Measurements from ENCODE around the gene FHIT. TPM values are rescaled to one million over a fixed set of nuclear protein-coding genes. Genes with fewer than 3 reads are reported as not detected.

Gene FHIT
- total and polyA plus RNA-seq, 4 donors, result 6.9 to 16.5 (median 9.9) TPM

DNA sequence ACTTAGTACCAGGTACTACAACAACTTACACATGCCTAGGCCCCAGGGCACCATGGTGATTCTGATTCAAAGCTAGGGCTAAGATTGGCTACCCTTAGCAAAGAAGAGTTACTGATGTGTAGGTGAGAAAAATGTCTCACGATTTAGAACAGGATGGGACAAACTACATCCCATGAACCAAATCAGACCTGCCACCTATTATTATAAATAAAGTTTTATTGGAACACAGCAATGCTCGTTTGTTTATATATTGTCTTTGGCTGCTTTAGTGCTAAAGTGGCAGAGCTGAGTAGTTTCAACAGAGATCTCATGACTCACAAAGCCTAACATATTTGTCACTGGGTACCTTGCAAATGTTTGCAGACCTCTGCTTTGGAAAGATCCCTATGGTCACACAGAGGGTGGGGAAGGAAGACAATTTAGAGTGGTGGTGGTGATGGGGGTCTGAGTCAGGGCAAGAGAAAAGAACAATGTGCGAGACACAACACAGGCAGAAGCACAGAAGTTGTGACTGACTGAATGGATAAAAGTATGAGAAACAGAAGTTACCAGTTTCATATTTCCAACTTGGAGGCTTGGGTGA lies 1430.8 kb downstream of the FHIT start:
- Histone ChIP-seq H3K27ac (ENCODE audit: low read depth, low read length) (no peak overlapping the region), H3K9me3 (ENCODE audit: control insufficient read depth, insufficient read depth, low read length) (peaks cover 2% of the 10 kb centered on the region), H3K27me3 (ENCODE audit: control insufficient read depth, insufficient read depth, low read length) (no peaks in the 10 kb centered on the region), H3K4me1 (ENCODE audit: control insufficient read depth, insufficient read depth, low read length) (peaks cover 7% of the 10 kb centered on the region), H3K36me3 (ENCODE audit: control insufficient read depth, insufficient read depth, low read length) (no peaks in the 10 kb centered on the region), H3K4me3 (ENCODE audit: low read depth, low read length) (no peak overlapping the region)
- 90% methylated on average over 1 of the region's 3 CpGs for WGBS (ENCODE audit: insufficient coverage)
- DNase-seq (ENCODE audit: low read depth in 4 of 6, low spot score in 6 of 6), result no peak

DNA sequence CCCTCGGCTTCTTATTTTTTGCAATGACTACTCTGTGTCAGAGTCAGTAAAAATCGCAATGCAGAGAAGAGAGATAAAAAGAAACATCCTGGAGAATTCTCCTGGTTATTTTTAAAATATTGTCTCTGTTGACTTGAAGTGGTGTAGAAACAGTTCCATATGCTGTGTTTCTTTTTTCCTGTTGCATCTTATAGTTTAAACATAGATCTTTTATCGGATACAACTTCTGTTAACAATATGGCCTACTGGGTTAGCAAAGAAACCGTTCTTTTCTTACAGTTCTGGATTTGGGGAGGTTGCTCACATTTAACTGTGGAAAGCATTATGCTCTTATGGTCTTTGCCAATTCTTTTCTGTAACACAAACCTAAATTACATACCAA lies 1432.3 kb downstream of the FHIT start:
- peaks cover 2% of the 10 kb centered on the region for H3K9me3 ChIP-seq (ENCODE audit: control insufficient read depth, insufficient read depth, low read length)
- H3K27me3 ChIP-seq (ENCODE audit: control insufficient read depth, insufficient read depth, low read length), result no peaks in the 10 kb centered on the region
- H3K36me3 ChIP-seq (ENCODE audit: control insufficient read depth, insufficient read depth, low read length), result no peaks in the 10 kb centered on the region
- H3K4me1 ChIP-seq (ENCODE audit: control insufficient read depth, insufficient read depth, low read length), result peaks cover 7% of the 10 kb centered on the region
- H3K27ac ChIP-seq (ENCODE audit: low read depth, low read length), result no peak overlapping the region
- no CpG with 5 or more reads among the region's 4 CpGs for WGBS (ENCODE audit: insufficient coverage)
- peak in 1 of 6 donors; percentile 73 for DNase-seq (ENCODE audit: low read depth in 4 of 6, low spot score in 6 of 6)
- H3K4me3 ChIP-seq (ENCODE audit: low read depth, low read length), result no peak overlapping the region

DNA sequence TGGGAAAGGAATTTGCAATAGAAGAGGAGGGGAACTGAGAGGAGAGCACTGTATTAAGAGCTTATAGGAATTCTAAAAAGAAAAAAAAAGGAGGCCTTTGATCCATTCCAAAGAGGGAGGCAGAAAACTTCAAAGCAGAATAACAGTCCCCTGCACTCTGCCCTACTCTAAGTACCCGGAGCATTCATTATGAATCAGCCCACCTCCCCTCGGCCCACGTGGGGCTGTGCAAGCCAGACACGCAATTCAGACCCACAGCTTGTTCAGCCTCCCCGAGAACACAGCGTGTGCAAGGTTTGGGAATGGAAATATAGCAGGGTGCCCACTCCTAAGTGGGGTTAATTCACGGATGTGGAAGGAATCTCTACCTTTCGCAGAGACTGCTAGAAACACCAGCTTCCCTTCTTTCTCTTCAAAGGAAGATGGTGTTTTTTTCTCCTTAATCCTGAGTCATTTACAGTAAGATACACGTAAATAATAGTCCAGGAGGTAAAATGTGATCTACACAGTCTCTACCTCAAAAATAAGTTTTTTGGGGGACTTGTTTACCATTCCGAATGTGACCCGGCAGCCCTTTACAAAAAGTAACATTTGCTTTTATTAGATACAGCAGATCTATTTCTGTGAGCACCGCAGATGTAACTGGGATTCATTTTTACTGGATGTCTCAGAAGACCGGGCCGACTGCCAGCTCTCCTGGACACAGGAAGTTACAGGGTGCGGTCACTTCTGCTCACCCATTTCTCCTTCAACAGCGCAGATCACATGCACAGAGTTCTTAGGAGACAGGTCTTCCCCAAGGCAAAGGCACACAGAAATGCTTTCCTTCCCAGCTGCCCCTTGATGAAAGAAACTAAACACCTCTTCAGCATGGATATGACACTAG lies 1433.0 kb downstream of the FHIT start:
- peak in 2 of 6 donors; percentile 43 to 60 for DNase-seq (ENCODE audit: low read depth in 4 of 6, low spot score in 6 of 6)
- H3K27ac ChIP-seq (ENCODE audit: low read depth, low read length), result no peak overlapping the region
- no peaks in the 10 kb centered on the region for H3K36me3 ChIP-seq (ENCODE audit: control insufficient read depth, insufficient read depth, low read length)
- peaks cover 2% of the 10 kb centered on the region for H3K9me3 ChIP-seq (ENCODE audit: control insufficient read depth, insufficient read depth, low read length)
- no peak overlapping the region for H3K4me3 ChIP-seq (ENCODE audit: low read depth, low read length)
- WGBS (ENCODE audit: insufficient coverage), result 61% methylated on average over 8 of the region's 16 CpGs
- peaks cover 7% of the 10 kb centered on the region for H3K4me1 ChIP-seq (ENCODE audit: control insufficient read depth, insufficient read depth, low read length)
- no peaks in the 10 kb centered on the region for H3K27me3 ChIP-seq (ENCODE audit: control insufficient read depth, insufficient read depth, low read length)

DNA sequence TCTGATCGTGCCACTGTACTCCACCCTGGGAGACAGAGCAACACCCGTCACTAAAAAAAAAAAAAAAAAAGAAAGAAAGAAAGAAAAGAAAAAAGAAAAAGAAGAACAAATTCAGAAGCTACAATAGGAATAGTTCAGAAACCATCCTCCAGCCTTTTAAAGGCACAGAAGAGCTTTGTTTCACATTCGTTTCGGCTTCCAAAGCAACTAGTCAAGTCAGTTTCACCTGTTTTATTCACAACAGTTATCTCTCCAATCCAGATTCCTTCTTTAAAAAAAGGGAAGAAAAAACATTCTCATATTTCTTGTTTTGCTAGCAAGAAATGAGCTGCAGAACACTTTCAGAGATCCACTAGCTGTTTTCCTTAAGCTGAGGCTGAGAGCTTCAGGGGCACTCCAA lies 1433.7 kb downstream of the FHIT start:
- 67% methylated on average over 2 of the region's 4 CpGs for WGBS (ENCODE audit: insufficient coverage)
- Histone ChIP-seq H3K27ac (ENCODE audit: low read depth, low read length) (no peak overlapping the region), H3K4me3 (ENCODE audit: low read depth, low read length) (no peak overlapping the region), H3K36me3 (ENCODE audit: control insufficient read depth, insufficient read depth, low read length) (no peaks in the 10 kb centered on the region), H3K4me1 (ENCODE audit: control insufficient read depth, insufficient read depth, low read length) (peaks cover 7% of the 10 kb centered on the region), H3K27me3 (ENCODE audit: control insufficient read depth, insufficient read depth, low read length) (no peaks in the 10 kb centered on the region), H3K9me3 (ENCODE audit: control insufficient read depth, insufficient read depth, low read length) (peaks cover 2% of the 10 kb centered on the region)
- DNase-seq (ENCODE audit: low read depth in 4 of 6, low spot score in 6 of 6), result peak in 1 of 6 donors; percentile 20

DNA sequence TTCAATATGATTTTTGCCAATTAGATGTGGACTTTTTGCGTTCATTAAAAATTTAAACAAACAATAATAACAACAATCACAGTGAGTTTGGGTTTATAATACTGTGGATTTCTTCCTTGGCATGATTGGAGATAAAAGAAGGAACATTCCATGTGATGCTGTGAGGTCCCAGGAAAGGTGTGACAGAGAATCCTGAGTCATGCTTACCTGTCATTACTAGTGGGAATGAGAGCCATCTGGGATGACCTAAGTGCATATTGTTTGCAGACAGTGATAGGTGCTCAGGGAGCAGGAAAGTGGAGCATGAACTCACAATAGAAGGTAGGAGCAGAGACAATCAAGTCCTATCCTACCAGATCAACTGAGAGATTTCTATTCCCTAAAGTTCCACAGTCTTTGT lies 1434.9 kb downstream of the FHIT start:
- WGBS (ENCODE audit: insufficient coverage), result no CpG with 5 or more reads among the region's 1 CpG

DNA sequence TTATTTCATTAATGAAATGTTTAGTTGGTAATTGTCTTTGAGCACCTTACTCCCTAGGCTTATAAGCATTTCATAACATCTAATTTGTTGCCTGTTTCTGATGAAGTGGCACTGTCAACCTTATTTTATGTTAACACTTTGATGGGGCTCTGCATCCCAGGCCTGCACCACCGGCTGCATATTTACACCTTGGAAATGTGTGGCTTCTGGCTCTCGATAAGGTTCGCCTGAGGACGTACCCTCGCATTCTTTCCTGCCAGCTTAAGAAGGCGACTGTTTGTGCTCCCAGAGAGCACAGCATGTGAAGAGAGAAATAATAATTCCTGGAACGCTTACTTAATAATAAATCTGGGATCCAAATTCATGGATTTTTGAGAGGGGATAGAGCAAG lies 1438.1 kb downstream of the FHIT start:
- Histone ChIP-seq H3K27me3 (ENCODE audit: control insufficient read depth, insufficient read depth, low read length) (no peaks in the 10 kb centered on the region), H3K27ac (ENCODE audit: low read depth, low read length) (no peak overlapping the region), H3K4me3 (ENCODE audit: low read depth, low read length) (no peak overlapping the region), H3K36me3 (ENCODE audit: control insufficient read depth, insufficient read depth, low read length) (no peaks in the 10 kb centered on the region), H3K4me1 (ENCODE audit: control insufficient read depth, insufficient read depth, low read length) (peaks cover 20% of the 10 kb centered on the region), H3K9me3 (ENCODE audit: control insufficient read depth, insufficient read depth, low read length) (no peaks in the 10 kb centered on the region)
- WGBS (ENCODE audit: insufficient coverage), result 70% methylated on average over 5 of the region's 7 CpGs
- DNase-seq (ENCODE audit: low read depth in 4 of 6, low spot score in 6 of 6), result peak in 2 of 6 donors; percentile 59 to 68

More for the DNA sequence above, 1434.9 kb downstream of the FHIT start:
- no peaks in the 10 kb centered on the region for H3K36me3 ChIP-seq (ENCODE audit: control insufficient read depth, insufficient read depth, low read length)
- peaks cover 12% of the 10 kb centered on the region for H3K4me1 ChIP-seq (ENCODE audit: control insufficient read depth, insufficient read depth, low read length)
- H3K27me3 ChIP-seq (ENCODE audit: control insufficient read depth, insufficient read depth, low read length), result no peaks in the 10 kb centered on the region
- H3K9me3 ChIP-seq (ENCODE audit: control insufficient read depth, insufficient read depth, low read length), result peaks cover 2% of the 10 kb centered on the region
- H3K4me3 ChIP-seq (ENCODE audit: low read depth, low read length), result no peak overlapping the region
- H3K27ac ChIP-seq (ENCODE audit: low read depth, low read length), result no peak overlapping the region
- no peak for DNase-seq (ENCODE audit: low read depth in 4 of 6, low spot score in 6 of 6)

DNA sequence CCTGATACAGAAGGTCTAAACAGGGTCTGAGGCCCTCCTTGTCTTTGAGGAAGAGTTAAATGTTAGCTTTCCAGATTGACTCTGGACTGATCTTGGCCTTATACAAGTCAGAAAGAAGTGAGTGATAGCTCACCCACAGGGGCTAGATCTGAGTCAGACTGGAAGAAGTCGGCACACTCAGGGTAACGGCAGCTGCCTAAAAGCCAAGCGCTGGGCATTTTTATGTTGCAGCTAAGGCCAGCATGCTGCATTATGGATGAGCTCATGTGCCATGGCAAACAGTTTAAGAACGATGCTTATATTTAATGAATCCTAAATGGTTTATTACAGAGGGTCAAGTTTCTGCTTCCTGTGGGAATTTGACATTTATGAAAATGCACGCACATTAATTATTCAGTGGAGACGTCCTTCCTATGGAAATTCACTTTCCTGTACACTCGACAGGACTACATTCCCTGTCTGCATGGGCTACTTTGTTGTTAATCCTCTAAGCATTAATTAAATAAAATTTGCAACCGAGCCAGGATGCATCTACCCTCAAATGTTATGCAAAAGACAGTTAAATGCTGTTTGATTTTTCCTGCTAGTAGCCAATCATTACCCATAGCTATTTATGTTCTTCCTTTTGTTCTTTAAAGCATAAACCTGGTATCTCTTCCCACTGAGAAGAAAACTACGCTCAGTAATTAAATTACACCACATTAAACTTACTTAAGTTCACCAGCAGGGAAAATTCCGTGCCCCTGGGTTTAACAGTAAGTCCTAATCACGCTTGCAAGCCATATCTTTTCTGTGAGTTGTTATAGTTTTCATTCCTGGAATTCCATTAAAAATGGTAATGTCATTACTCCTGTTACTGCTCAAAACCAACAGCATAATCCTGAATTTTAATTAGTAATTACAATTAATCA lies 1438.8 kb downstream of the FHIT start:
- no peaks in the 10 kb centered on the region for H3K9me3 ChIP-seq (ENCODE audit: control insufficient read depth, insufficient read depth, low read length)
- H3K27ac ChIP-seq (ENCODE audit: low read depth, low read length), result no peak overlapping the region
- no peaks in the 10 kb centered on the region for H3K36me3 ChIP-seq (ENCODE audit: control insufficient read depth, insufficient read depth, low read length)
- 85% methylated on average over 3 of the region's 11 CpGs for WGBS (ENCODE audit: insufficient coverage)
- DNase-seq (ENCODE audit: low read depth in 4 of 6, low spot score in 6 of 6), result peak in 2 of 6 donors; percentile 14 to 81
- peaks cover 18% of the 10 kb centered on the region for H3K4me1 ChIP-seq (ENCODE audit: control insufficient read depth, insufficient read depth, low read length)
- H3K4me3 ChIP-seq (ENCODE audit: low read depth, low read length), result no peak overlapping the region
- no peaks in the 10 kb centered on the region for H3K27me3 ChIP-seq (ENCODE audit: control insufficient read depth, insufficient read depth, low read length)

DNA sequence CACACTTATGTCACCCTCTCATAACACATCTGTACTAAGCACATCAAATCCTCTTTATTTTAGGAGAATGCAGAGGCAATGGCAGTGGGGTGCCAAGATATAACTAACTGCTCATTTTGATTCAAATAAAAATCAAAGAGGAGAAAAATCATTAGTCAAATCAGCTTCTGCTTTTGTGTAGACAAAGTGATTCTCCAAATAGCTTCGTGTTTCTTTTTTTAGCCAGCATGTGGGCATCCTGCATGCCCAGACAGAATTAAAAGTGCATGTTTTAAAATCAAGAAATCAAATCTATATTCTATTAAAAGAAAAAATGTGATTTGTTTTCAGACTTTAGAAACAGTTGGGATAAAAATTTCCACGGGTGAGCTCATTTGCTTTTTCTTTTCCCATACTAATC lies 1440.1 kb downstream of the FHIT start:
- Histone ChIP-seq H3K9me3 (ENCODE audit: control insufficient read depth, insufficient read depth, low read length) (no peaks in the 10 kb centered on the region), H3K36me3 (ENCODE audit: control insufficient read depth, insufficient read depth, low read length) (no peaks in the 10 kb centered on the region), H3K4me3 (ENCODE audit: low read depth, low read length) (no peak overlapping the region), H3K27ac (ENCODE audit: low read depth, low read length) (no peak overlapping the region), H3K4me1 (ENCODE audit: control insufficient read depth, insufficient read depth, low read length) (peaks cover 14% of the 10 kb centered on the region), H3K27me3 (ENCODE audit: control insufficient read depth, insufficient read depth, low read length) (no peaks in the 10 kb centered on the region)
- DNase-seq (ENCODE audit: low read depth in 4 of 6, low spot score in 6 of 6), result peak in 1 of 6 donors; percentile 30
- no CpG with 5 or more reads among the region's 2 CpGs for WGBS (ENCODE audit: insufficient coverage)

DNA sequence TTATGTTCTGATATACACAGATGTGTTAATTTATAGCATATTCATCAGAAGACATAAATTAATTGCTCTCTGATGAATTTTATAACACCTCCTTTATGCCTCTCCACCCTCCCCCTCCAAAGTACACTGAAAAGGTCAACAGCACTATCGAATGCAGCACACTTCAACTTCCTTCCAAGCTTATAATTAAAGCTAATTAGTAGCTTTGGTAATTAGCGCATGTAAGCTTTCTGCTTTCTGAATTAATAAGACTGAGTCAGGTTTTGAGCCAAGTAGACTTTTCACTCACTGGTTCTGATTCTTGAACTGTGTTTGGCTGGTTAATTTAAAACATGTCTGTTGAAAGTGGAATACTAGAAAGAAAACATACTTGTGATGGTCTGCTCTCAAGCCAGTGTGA lies 1440.6 kb downstream of the FHIT start:
- DNase-seq (ENCODE audit: low read depth in 4 of 6, low spot score in 6 of 6), result peak in 1 of 6 donors; percentile 67
- WGBS (ENCODE audit: insufficient coverage), result 50% methylated on average over 1 of the region's 2 CpGs
- H3K9me3 ChIP-seq (ENCODE audit: control insufficient read depth, insufficient read depth, low read length), result no peaks in the 10 kb centered on the region
- peaks cover 14% of the 10 kb centered on the region for H3K4me1 ChIP-seq (ENCODE audit: control insufficient read depth, insufficient read depth, low read length)
- H3K36me3 ChIP-seq (ENCODE audit: control insufficient read depth, insufficient read depth, low read length), result no peaks in the 10 kb centered on the region
- no peak overlapping the region for H3K27ac ChIP-seq (ENCODE audit: low read depth, low read length)
- H3K27me3 ChIP-seq (ENCODE audit: control insufficient read depth, insufficient read depth, low read length), result no peaks in the 10 kb centered on the region
- H3K4me3 ChIP-seq (ENCODE audit: low read depth, low read length), result no peak overlapping the region

Data from spinal cord (tissue), 10 donors.